HG03442 (cell line): Measurements from ENCODE around the gene AMBRA1.
A peak's percentile ranks its signal among the peaks of the same experiment; 100 is the strongest.
"Not testable (repeated sequence)": the region's sequence is repeated elsewhere in the genome, so short reads cannot be mapped to it uniquely, and the experiment has no call there.

Source experiments
- ATAC-seq: cut with Tn5 transposase; IDR thresholded peaks from one replicate; pipeline ENCODE4 v1.9.1; 2021; ENCODE audit warnings: mild to moderate bottlenecking, moderate library complexity; ENCODE audit not compliant: unreplicated experiment

Gene AMBRA1

DNA sequence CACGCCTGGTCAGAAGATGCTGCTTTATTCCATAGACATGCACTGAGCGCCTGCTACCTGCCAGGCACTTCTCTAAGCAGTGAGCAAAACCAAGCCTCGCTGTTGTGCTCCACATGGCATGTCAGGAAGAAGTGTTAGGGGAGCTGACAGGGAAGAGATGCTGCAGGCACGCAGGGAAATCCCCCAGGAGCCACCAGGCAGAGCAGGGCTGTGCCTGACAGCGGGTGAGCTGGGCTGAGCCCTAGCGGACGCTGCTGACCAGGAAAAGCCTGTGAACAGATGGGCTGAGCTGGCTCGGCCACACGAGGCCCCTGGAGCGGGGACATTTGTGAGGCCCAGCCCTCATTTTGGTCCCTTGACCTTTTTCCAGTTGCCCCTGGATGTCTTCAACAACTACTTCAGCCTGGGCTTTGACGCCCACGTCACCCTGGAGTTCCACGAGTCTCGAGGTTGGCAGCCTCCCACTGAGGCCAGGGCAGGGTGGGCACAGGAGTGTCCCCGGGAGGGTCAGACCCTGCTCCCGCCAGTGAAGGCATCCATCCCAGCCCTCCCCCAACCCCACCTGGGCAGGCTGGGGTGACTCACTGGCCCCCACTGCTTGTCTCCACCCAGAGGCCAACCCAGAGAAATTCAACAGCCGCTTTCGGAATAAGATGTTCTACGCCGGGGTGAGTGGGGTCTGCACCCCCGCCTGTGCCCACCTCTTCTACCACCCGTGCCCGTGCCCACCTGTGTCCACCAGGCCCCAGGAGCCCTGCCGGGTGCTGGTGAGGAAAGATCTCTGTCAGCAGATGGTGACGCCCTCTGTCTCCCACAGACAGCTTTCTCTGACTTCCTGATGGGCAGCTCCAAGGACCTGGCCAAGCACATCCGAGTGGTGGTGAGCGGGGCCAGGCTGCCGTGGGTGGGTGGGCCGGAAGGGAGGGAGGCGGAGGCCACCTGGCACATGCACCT, 219.8 kb downstream of the AMBRA1 start:
- ATAC-seq: no peak

DNA sequence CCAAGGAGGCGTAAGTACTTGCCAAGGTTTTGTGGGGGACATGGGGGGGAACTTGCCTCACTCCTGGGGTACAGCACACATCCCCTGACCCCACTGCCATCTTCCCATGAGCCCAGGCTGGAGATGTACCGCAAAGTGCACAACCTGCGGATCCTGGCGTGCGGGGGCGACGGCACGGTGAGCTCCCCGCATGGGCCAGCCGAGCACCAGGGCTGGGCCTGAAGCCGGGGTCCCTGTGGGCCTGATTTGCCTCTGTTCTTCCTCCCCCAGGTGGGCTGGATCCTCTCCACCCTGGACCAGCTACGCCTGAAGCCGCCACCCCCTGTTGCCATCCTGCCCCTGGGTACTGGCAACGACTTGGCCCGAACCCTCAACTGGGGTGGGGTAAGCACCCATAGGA, 221.3 kb downstream of the AMBRA1 start:
- not testable (repeated sequence) for ATAC-seq

GRCh38 chr11:46372086-46372485, 221.7 kb downstream of the AMBRA1 start:
- no peak for ATAC-seq

DNA sequence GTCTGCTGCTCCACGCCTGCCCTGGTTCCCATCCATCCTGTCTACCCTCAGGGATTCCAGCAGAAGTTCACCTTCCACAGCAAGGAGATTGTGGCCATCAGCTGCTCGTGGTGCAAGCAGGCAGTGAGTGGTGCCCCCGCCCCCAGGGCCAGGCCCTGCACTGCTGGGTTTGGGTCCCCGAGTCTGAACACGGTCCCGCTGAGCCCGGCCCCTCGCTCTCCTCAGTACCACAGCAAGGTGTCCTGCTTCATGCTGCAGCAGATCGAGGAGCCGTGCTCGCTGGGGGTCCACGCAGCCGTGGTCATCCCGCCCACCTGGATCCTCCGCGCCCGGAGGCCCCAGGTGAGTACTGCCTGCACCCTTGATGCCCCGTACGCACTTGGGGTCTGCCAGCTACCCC, 222.6 kb downstream of the AMBRA1 start:
- not testable (repeated sequence) for ATAC-seq

- no peak for ATAC-seq
These were observed 223.6 kb downstream of the AMBRA1 start for GRCh38 chr11:46370253-46370652.

GRCh38 chr11:46369458-46370152, 224.2 kb downstream of the AMBRA1 start:
- ATAC-seq: peak; percentile 48

GRCh38 chr11:46367916-46368267, 225.9 kb downstream of the AMBRA1 start:
- ATAC-seq: no peak

DNA sequence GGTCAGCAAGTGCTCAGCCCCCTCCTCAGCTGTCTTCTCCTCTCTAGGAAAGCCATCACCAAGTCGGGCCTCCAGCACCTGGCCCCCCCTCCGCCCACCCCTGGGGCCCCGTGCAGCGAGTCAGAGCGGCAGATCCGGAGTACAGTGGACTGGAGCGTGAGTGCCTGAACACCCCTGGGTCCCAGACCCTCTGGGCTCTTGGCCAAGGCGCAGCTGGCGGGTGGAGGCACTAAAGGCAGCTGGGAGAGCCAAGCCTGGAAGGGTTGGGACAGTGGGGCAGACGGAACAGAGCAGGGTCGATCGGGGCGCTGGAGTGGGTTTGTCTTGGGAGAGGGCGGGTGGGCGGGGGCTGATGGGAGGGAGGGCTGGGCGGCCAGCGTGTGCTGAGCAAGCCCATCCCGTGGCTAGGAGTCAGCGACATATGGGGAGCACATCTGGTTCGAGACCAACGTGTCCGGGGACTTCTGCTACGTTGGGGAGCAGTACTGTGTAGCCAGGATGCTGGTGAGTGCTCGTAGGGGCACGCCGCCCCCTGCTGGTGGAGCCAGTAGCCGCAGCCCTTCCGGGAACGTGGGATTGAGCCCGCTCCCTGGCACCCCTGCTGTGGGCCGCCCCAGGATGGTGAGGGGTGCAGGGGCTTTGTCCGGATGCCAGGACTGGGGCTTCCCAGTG, 226.4 kb downstream of the AMBRA1 start:
- ATAC-seq: peak; percentile 54

DNA sequence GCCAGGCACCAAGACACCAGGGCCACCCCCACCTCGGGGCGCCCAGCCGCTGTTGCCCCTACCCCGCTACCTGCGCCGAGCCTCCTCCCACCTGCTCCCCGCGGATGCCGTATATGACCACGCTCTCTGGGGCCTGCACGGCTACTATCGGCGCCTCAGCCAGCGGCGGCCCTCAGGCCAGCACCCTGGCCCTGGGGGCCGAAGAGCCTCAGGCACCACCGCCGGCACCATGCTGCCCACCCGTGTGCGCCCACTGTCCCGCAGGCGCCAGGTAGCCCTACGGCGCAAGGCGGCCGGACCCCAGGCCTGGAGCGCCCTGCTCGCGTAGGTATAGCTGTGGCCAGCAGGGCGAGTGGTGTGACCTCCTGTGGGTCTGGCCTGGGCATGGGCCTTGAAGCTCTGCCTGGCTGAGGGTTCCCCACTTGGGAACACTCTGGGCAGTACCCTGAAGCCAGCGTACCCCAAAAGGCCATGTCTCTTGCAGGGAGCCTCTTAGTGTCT, 227.1 kb downstream of the AMBRA1 start:
- no peak for ATAC-seq

DNA sequence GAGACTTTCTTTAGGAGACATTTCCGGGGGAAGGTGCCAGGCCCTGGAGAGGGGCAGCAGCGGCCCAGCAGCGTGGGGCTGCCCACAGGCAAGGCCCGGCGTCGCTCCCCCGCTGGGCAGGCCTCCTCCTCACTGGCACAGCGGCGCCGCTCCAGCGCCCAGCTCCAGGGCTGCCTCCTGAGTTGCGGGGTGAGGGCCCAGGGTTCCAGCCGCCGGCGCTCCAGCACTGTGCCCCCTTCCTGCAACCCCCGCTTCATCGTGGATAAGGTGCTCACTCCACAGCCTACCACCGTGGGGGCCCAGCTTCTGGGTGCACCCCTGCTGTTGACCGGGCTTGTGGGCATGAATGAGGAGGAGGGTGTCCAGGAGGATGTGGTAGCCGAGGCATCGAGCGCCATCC, 227.6 kb downstream of the AMBRA1 start:
- no peak for ATAC-seq

GRCh38 chr11:46364791-46365190, 229.0 kb downstream of the AMBRA1 start:
- no peak for ATAC-seq

DNA sequence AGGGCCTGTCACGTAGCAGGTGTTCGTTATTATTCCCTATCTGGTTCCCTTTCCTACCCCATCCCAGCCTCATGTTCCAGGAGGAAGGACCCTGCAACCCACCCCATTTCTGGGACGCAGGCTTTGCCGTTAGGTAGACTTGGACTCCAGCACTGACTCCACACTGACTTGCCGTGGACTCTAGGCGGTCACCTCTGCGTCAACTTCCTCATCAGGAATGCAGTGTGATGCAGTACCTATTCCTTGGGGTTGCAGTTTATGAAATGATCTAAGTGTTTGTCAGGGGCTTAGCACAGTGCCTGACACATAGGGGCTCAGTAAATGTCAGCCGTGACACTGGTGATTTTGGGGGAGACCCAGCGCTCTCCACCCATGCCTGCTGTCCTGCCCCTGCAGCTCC, 229.8 kb downstream of the AMBRA1 start:
- ATAC-seq: no peak

- ATAC-seq: no peak
These were observed 230.3 kb downstream of the AMBRA1 start for GRCh38 chr11:46363455-46364005.

DNA sequence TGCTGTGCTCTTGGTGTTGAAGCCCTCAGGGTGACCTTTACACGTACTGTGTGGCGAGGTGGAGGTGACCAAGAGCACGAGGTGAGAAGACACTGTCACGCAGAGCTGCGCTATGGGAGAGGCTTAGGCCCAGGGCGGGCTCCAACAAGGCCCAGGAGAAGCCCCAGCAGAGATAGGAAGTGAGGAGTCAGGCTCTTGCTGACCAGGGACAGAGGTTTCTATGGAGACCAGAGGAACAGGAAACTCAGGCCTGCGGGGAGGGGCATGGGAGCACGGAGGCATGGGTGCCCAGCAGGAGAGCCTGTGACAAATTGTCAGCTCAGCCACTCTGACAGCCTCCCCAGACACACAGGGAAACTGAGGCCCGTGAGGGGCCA, 230.8 kb downstream of the AMBRA1 start:
- ATAC-seq: no peak

DNA sequence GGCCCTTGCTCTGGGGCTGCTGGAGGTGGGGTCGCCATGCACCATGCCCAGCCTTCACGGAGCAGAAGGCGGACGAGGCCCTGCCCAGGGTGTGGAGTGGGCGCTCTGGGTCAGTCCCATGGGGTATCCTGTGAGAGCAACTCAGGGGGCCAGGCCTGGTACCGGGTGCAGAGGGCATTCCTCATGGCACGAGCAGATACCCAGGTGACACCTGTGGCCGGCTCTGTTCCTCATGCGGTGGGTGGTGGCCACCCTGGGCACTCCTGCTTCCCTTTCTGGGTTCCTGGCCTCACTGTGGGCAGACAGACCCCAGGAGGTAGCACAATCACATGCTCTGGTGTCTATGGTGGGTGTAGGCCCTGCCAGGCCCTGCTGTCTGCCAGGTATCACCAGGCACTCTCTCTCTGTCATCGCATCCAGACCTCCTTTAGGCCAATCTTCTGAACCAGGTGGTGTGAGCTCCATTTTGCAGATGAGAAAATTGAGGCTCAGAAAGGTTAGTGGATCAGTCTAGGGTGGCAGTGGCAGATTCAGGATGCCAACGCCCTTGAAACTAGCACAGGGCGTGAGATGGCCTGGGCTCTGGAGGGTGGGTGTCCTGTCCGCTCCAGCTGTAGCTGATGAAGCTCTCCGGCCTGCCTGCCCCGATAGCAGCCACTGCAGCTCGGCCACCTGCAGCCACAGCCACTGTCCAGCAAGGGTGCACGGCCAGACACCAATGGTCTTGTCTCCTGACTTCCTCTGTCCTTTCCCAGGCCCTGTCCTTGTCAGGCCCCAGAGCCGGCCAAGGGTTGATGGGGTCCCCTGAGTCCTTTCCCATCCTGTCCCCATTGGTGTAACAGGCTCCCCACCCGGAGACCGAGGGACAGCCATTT, 231.4 kb downstream of the AMBRA1 start:
- ATAC-seq: no peak

GRCh38 chr11:46361283-46362155, 232.3 kb downstream of the AMBRA1 start:
- peak; percentile 85 for ATAC-seq

- peak; percentile 14 for ATAC-seq
These were observed 232.9 kb downstream of the AMBRA1 start for GRCh38 chr11:46360878-46361277.

- no peak for ATAC-seq
These were observed 233.9 kb downstream of the AMBRA1 start for GRCh38 chr11:46359953-46360352.

GRCh38 chr11:46357483-46357936, 236.3 kb downstream of the AMBRA1 start:
- ATAC-seq: no peak
